Bone marrow (tissue), 2 donors: ENCODE results near the gene DPPA5.
"Not testable (repeated sequence)": the region's sequence is repeated elsewhere in the genome, so short reads cannot be mapped to it uniquely, and the experiment has no call there.

ENCODE experiments used
- DNase-seq, 2 donors: peaks; one replicate each; lab custom pipeline; 2025; lab: John Stamatoyannopoulos, UW

Gene DPPA5, protein sequence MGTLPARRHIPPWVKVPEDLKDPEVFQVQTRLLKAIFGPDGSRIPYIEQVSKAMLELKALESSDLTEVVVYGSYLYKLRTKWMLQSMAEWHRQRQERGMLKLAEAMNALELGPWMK

DNA sequence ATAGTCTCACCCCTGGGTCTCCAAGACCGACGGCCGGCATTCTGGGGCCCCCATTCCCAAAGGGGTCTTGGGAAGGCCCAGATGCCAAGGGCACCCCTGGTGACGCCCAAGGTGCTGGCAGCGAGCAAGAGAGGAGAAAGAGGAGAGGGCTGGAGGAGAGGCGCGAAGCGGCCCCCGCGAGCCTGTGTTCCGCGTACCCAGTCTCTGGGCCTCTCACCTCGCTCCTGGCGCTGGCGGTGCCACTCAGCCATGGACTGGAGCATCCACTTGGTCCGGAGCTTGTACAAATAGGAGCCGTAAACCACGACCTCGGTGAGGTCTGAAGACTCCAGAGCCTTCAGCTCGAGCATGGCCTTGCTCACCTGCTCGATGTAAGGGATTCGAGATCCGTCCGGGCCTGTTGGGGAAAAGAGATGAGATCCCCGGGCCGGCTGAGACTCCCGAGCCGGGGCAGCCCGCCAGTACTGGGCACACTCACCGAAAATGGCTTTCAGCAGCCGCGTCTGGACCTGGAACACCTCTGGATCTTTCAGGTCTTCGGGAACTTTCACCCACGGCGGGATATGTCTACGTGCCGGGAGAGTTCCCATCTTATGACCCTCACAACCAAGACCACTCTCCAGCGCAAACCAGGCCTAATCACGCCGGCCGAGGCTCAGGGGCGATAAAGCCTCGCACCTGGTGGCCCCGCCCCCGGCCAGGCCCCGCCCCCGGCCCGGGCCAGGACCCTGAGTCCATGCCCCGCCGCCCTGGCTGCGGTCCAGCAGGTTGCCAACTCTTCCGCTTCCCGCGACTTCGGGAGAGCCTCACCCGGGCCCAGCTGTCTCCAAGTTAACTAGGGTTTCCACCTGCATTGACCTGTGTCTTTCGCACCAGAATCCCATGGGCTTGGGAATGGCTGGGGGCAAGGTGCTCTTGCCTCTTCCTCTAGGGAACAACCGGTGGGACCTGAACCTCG lies at the start of gene DPPA5:
DPPA5 (minus strand) TSS at position 641 of the 958 bp plus-strand sequence; CDS start at position 590, 51 bp downstream.
- no peak for DNase-seq

DNA sequence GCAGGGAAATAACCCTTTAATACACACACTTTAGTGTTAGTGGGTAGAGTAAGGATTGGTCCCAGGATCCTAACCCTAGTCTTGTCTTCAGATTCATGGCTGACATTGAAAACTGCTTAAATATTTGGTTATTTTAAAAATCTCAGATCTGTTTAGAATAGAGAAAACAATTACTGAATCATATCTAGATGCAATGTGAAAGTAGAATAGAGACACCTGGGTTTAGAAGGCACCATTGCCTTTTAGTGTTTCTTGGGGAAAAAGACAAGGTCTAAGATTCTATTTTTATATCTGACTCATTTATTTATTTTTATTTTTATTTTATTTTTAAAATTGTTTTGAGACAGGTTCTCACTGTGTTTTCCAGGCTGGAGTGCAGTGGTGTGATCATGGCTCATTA lies 46.6 kb upstream of the DPPA5 start:
- no peak for DNase-seq

- DNase-seq, result no peak
Measured at GRCh38 chr6:73395875-73396274, 41.8 kb upstream of the DPPA5 start.

DNA sequence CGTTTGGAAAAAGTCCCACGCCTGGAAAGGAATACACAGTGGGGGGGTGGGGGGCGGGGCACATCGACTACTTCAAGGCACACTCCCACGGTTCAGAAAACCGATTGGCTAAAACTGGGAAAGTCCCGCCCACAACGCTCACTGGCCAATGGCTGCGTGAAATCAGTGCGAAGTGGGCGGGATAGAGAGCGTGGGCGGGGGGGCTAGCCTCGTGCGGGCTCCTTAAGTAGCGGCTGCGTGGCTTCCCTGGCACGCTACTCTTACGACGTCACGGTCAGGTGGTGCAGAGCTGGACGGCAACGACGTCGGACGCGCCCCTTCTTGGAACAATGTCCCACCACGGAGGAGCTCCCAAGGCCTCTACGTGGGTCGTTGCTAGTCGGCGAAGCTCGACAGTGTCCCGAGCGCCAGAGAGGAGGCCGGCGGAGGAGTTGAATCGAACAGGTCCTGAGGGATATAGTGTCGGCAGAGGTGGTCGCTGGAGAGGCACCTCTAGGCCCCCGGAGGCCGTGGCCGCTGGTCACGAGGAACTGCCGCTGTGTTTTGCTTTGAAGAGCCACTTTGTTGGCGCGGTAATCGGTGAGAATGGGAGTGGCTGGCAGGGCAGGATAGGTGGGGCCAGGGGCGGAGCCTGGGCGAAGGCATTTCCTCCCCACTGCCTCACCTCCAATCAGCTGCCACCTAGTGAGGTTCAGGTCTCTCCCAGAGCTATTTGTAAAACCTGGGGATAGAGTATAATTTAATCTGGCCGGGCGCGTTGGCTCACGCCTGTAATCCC lies 40.7 kb upstream of the DPPA5 start, which contains the start of gene DDX43:
DDX43 (plus strand) TSS at position 252 of the 778 bp plus-strand sequence; CDS start at position 330, 78 bp downstream.
- no peak for DNase-seq

DNA sequence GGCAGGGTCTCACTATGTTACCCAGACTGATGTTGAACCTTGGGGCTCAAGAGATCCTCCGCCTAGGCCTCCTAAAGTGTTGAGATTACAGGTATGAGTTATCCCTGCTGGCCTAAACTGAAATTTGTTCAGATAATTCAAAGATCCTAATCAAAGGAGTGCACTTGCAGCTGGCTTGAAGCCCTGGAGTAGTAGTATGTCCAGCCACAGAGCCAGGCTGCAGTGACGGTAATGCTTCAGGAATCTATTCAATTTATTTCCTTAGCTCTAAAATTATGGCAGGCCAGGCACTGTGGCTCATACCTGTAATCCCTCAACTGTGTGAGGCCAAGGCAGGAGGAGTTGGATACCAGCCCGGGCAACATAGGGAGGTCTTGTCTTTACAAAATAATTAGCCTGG lies 39.2 kb upstream of the DPPA5 start:
- DNase-seq, result no peak

GRCh38 chr6:73392188-73392587 lies 38.1 kb upstream of the DPPA5 start:
- DNase-seq, result not testable (repeated sequence)

DNA sequence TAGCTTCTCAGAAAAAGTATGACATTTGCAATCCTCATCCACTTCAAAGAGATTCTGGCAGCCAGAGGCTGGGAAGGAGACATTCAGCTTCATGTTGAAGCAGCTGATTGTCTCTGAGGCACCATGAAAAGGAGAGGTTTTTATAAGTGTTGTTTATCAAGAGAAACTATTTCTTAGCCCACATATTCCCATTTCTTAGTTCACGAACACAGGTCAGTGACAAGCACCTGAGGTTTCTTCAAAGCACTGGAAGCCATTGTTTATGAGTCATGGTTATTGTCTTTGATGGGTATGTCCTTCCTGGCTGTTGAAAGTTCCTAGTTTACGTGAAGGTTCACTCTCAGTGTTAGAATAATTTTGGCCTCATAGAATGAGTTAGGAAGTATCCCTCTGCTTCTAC lies 37.6 kb upstream of the DPPA5 start:
- DNase-seq, result no peak

DNA sequence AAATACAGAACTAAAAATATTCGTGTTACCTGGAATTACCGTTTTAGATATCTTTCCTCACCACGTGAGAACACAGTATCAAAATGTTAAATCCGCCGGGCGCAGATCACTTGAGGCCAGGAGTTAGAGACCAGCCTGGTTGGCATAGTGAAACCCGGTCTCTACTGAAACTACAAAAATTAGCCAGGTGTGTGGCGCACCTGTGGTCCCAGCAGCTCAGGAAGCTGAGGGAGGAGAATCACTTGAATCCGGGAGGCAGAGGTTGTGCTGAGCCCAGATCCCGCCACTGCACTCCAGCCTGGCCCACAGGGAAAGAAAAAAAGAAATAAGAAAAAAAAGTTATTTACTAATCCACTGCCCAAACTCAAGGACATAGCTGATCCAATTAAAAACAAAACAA lies 35.8 kb upstream of the DPPA5 start:
- no peak for DNase-seq

- DNase-seq, result peak in 1 of 2 donors; percentile 62
Measured at GRCh38 chr6:73388800-73389512, 34.9 kb upstream of the DPPA5 start.

DNA sequence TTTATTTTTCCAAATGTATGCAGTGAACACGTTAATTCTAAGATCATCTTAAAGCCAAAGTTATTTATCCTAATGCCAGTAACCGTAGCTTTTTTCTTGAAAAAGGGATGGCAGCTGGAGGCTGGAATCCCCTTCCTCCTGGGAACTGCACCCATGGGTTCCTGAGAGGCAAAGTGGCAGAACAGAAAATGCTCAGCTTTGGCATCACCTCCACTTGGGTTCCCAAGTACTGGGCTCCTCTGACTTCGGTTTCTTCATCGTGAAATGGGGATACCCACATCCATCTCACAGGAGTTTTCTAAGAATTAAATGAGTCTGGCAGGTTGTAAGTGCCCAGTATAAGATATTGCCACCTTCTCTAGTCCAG lies 34.3 kb upstream of the DPPA5 start:
- DNase-seq, result no peak

DNA sequence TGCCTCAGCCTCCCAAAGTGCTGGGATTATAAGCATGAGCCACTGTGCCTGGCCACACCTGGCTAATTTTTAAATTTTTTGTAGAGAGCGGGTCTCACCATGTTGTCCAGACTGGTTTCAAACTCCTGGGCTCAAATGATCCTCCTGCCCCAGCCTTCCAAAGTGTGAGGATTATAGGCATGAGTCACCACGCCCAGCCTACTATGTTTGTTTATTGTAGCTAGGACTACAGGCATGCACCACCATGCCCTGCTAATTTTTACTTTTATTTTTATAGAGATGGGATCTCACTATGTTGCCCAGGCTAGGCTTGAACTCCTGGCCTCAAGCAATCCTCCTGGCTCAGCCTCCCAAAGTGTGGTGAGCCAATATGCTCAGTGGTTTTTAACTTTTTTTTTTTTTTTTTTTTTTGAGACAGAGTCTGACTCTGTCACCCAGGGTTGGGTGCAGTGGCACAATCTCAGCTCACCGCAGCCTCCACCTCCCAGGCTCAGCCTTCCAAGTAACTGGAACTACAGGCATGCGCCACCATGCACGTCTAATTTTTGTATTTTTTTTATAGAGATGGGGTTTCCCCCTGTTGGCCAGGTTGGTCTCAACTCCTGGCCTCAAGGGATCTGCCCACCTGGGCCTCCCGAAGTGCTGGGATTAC lies 28.5 kb upstream of the DPPA5 start:
- DNase-seq, result no peak

DNA sequence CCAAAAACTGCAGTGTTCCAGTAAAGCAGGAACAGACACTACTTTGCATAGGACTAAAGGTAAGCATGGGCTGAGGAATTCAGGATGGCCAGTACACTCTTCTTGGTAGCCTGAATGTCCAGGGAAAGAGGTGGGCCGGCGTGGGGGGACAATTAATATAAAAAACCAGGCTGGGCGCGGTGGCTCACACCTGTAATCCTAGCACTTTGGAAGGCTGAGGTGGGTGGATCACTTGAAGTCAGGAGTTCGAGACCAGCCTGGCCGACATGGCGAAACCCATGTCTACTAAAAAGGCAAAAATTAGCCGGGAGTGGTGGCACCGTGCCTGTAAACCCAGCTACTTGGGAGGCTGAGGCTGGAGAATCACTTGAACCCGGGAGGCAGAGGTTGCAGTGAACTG lies 27.5 kb upstream of the DPPA5 start:
- not testable (repeated sequence) for DNase-seq

DNA sequence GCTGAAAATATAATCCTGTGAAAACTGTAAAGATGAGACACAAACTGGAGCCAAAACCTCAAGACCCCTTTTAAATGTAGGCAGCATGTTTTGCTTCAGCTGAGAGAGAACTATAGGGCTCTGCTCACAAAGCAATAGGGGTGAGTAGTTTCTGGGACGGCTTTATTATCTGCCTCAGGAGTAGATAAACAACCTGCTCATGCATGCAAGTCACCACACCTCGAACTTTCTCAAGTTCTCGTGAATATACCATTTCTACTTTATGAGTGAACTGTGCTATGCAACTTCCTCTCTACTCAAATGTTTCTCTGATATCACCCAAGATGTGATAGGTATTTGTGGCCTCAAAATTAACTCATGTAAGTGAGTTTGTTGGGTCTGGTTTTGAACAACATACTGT lies 23.1 kb upstream of the DPPA5 start:
- no peak for DNase-seq

- no peak for DNase-seq
Measured at GRCh38 chr6:73375216-73375615, 21.1 kb upstream of the DPPA5 start.

GRCh38 chr6:73372516-73372915 lies 18.4 kb upstream of the DPPA5 start:
- DNase-seq, result no peak

DNA sequence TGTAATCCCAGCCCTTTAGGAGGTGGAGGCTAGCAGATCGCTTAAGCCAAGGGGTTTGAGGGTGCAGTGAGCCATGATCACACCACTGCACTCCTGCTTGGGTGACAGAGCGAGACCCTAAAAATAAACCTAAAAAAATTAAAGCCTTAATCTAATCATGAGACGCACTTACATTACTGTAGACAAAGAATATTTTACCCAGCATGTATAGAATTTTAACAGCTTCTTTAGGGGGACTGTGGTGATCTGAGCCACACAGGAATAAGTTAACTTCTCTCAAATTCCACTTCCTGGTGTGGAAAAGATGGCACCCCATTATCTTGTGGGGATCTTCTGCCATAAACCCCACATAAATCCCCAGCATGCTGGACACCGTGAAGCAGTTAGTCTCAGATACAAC lies 17.9 kb upstream of the DPPA5 start:
- DNase-seq, result no peak

DNA sequence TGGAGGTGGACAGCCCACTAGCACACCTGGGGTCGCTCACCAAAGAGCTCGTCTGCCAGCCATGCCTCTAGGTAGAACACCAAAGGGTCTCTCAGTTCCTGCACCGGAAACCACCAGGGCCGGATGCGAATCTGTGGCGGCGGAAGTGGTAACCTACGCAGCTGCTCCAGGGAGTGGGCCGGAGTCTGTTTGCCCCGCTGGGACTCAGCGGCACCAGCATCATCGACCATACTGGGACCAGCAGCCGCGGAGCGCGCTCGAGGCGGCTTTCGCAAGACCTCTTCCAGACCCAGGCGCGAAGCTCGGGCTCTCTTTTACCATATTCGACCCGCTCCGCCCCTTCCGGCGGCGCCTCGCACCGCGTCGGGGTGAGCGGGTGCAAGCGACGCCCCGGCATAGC lies 15.5 kb upstream of the DPPA5 start, which contains the start of gene OOEP:
OOEP (minus strand) TSS at position 335 of the 400 bp plus-strand sequence; CDS start at position 230, 105 bp downstream.
- no peak for DNase-seq

DNA sequence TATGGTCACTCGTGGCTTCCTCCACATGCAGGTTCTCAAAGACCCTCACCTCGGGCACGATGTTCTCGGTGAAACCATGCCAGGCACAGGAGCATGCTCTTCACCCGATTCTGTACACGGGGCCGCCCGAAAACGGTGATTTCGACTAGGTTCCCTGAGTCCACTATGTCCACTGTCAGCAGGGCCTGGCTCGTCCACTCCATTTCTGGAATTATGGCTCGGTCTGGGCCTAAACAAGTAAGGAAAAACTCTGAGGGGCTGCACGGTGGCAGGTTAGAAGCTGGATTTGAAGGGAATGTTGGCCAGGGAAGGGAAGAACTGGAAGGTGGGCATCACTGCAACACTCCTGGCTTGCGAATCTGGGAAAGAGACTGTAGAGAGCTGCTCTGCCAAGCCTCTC lies 15.1 kb upstream of the DPPA5 start:
- DNase-seq, result no peak

GRCh38 chr6:73368675-73369074 lies 14.6 kb upstream of the DPPA5 start:
- DNase-seq, result no peak

- no peak for DNase-seq
Measured at GRCh38 chr6:73367761-73368355, 13.8 kb upstream of the DPPA5 start.

DNA sequence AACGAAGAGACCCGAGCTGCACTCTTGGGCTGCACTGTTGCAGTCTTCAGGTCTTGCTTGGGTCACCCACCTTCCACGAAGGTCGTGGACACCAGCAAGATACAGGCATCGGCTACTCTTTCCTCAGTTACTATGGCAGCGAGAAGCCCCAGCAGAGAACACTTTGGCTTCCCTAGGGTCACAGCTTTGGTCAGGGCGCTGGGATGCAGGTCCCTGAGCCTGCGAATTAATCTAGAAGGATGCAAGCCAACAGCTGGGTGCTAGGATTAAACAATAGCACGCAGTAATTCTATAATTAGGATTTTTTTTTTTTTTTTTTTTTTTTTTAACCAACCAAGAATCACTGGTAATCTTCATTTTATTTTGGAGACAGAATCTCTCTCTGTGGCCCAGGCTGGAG lies 10.5 kb upstream of the DPPA5 start:
- no peak for DNase-seq
